Mononuclear cell (primary cell): Measurements from ENCODE around the gene CAPN10. TPM values are rescaled to one million over a fixed set of nuclear protein-coding genes. Genes with fewer than 3 reads are reported as not detected.
"Not testable (repeated sequence)": the region's sequence is repeated elsewhere in the genome, so short reads cannot be mapped to it uniquely, and the experiment has no call there.

Experiments used
- H3K27me3 ChIP-seq: 2 replicates; pipeline ENCODE4 v1.6.0; 2011; ENCODE audit warnings: low read length, control low read depth; ENCODE audit not compliant: insufficient read depth
- H3K4me1 ChIP-seq: 2 replicates; pipeline ENCODE4 v1.5.1; 2011; ENCODE audit warnings: mild to moderate bottlenecking, low read length, control low read depth; ENCODE audit not compliant: insufficient read depth
- H3K4me3 ChIP-seq: 2 replicates; pipeline ENCODE4 v1.5.1; 2011; ENCODE audit warnings: mild to moderate bottlenecking, low read length, moderate library complexity
- H3K9me3 ChIP-seq: 2 replicates; pipeline ENCODE4 v1.5.1; 2011; ENCODE audit warnings: low read depth, mild to moderate bottlenecking, control low read depth, low read length
- total RNA-seq: library from RNA; depleted of rRNA; stranded (reverse); fragments of >200 nt; gene quantifications from one replicate; pipeline ENCODE4 v1.2.3, GENCODE V29; 2012

The CAPN10 gene
- total RNA-seq, 1 donor: 18.2 TPM

GRCh38 chr2:240559286-240559685 lies 27.2 kb upstream of the CAPN10 start:
- no peaks in the 10 kb centered on the region for H3K9me3 ChIP-seq
- H3K4me3 ChIP-seq: no peak overlapping the region
- H3K4me1 ChIP-seq: peaks cover 61% of the 10 kb centered on the region
- H3K27me3 ChIP-seq: no peaks in the 10 kb centered on the region

DNA sequence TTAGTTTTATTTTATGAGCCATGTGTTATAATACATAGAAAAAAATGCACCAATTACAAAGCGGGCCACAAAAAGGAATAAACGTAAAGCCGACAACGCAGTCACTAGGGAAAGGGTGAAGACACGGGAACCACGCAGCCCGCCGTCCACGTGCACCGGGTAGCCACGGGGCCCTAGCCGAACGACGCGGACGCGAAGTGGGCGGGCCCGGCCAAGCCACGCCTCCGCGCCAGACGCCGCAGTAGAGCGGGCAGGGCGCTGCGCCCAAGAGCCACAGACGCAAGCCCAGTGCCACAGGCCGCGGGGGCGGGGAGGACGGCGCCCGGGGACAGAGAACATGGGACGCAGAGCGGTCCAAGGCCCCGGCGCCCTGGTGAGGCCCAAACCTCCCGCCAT lies 26.5 kb upstream of the CAPN10 start, which contains the start of gene DUSP28:
Gene DUSP28 (plus strand): TSS at position 274 of the 396 bp plus-strand sequence. CDS start 328 bp downstream, outside the sequence.
- Histone ChIP-seq H3K4me1 (peaks cover 69% of the 10 kb centered on the region), H3K9me3 (no peaks in the 10 kb centered on the region), H3K27me3 (no peaks in the 10 kb centered on the region), H3K4me3 (peak within 1 kb of the TSS; percentile 68)

DNA sequence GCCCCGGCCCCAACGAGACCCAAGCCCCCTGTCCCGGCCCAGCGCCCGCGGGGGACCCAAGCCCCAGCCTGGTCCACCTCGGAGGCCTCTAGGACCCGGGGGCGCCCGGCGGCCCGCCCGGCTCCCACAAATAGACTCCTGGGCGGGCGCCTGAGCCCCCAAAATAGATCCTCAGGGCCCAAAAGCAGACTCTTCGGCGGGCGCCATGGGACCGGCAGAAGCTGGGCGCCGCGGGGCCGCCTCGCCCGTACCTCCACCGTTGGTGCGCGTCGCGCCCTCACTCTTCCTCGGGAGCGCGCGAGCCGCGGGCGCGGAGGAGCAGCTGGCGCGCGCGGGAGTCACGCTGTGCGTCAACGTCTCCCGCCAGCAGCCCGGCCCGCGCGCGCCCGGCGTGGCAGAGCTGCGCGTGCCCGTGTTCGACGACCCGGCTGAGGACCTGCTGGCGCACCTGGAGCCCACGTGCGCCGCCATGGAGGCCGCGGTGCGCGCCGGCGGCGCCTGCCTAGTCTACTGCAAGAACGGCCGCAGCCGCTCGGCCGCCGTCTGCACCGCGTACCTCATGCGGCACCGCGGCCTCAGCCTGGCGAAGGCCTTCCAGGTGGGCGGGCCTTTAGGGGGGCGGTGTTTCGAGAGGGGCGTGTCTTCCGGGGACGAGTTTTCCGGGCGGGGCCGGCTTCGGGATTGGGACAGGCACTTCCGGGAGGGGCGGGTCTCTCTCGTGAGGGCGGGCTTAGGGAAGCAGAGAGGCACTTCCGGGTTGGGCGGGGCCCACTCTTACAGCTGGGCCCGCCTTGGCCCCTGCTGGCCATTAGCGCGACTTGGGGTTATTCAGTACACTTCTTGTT lies 25.8 kb upstream of the CAPN10 start:
- H3K9me3 ChIP-seq: no peaks in the 10 kb centered on the region
- peaks cover 75% of the 10 kb centered on the region for H3K4me1 ChIP-seq
- no peaks in the 10 kb centered on the region for H3K27me3 ChIP-seq
- peak overlapping the region; percentile 68 for H3K4me3 ChIP-seq

- Histone ChIP-seq H3K9me3 (no peaks in the 10 kb centered on the region), H3K4me1 (peaks cover 81% of the 10 kb centered on the region), H3K27me3 (no peaks in the 10 kb centered on the region), H3K4me3 (peak overlapping the region; percentile 68)
These were observed 25.1 kb upstream of the CAPN10 start for GRCh38 chr2:240561325-240561971.

- peaks cover 83% of the 10 kb centered on the region for H3K4me1 ChIP-seq
- H3K9me3 ChIP-seq, H3K27me3 ChIP-seq, H3K4me3 ChIP-seq: not testable (repeated sequence)
These were observed 23.3 kb upstream of the CAPN10 start for GRCh38 chr2:240563231-240563630.

GRCh38 chr2:240563951-240564560 lies 22.5 kb upstream of the CAPN10 start:
- no peak overlapping the region for H3K4me3 ChIP-seq
- H3K9me3 ChIP-seq: no peaks in the 10 kb centered on the region
- peaks cover 77% of the 10 kb centered on the region for H3K4me1 ChIP-seq

GRCh38 chr2:240564561-240565332 lies 21.8 kb upstream of the CAPN10 start:
- H3K27me3 ChIP-seq: no peaks in the 10 kb centered on the region
- peaks cover 77% of the 10 kb centered on the region for H3K4me1 ChIP-seq
- peak overlapping the region; percentile 32 for H3K4me3 ChIP-seq
- H3K9me3 ChIP-seq: no peaks in the 10 kb centered on the region

More at GRCh38 chr2:240563951-240564560, 22.5 kb upstream of the CAPN10 start:
- H3K27me3 ChIP-seq: no peaks in the 10 kb centered on the region

- H3K4me3 ChIP-seq: peak overlapping the region; percentile 32
- H3K27me3 ChIP-seq: no peaks in the 10 kb centered on the region
- peaks cover 84% of the 10 kb centered on the region for H3K4me1 ChIP-seq
- H3K9me3 ChIP-seq: no peaks in the 10 kb centered on the region
These were observed 21.0 kb upstream of the CAPN10 start for GRCh38 chr2:240565333-240566202.

DNA sequence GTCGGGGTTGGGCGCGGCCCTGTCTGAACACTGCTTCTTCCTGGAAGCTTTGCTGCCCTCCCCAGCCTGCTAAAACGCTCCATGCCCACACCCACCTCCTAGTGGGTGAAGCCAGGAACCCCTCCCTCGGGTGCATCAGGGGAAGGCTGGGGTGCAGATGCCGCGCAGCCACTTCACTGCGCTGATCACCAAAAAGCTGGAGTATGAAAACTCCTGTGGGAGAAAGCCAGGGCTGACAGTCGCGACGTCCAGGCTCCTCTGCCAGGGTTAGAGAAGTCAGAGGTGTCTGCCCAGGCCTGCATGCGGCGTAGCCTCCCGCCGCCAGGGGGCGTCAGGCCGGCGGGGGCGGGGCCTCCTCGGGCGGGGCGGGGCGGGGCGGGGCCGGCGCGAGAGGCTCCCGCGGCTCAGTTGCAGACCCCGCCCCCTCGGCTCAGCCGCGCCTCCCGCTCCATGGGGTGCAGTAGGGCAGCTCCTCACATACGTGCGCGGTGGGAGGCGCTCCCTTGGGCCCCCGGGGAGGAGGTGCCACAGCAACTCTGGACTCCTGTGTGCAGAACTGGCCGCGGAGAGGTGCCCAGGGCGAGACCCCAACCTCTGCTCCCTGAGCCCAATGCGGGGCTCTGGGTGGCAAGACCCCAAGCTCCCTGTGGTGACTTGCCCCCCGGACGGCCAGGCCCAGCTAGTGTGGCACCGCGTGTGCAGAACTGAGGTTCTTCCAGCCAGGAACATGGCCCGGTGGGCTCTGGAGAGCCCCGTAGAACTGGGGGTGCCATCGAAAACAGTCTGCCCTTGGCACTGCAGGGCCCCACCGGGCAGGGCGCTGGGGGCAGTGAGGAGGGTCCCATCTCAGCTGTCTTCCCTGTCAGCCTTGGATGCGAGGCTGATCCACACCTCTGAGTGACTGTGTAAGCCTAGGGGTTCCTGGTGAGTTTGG lies 20.1 kb upstream of the CAPN10 start:
- peaks cover 89% of the 10 kb centered on the region for H3K4me1 ChIP-seq
- peak overlapping the region; percentile 55 for H3K4me3 ChIP-seq
- no peaks in the 10 kb centered on the region for H3K9me3 ChIP-seq
- H3K27me3 ChIP-seq: no peaks in the 10 kb centered on the region

DNA sequence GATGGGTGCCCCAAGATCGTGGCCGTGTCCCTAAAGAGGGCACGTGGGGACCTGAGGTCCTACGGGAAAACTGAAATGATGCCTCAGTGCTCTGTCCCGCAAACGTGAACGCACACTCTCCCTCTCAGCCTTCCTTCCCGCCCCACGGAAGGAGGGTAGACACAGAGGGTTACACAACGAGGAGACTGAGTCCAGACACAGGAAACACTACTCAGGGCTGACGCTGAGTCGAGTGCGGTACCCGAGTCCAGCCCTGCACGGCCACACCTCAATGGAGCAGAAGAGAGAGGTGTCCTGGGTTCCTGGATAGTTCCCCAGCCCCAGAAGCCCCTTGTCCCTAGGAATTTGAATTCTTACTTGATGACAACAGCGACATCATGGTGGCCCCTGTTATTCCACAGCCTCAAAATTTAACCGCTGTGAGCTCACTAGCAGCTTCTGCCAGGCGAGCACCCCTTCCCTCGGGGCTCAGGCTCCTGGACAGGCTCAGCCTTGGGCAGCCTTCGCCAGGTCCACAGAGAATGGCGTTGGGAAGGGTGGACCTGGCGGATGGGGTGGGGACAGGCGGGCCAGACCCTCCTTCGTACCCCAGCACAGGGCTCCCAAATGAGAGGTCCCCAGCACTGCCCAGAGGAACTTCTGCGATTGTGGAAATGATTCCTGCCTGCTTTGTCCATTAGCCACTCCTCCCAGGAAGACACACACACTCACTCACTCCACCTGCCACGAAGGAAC lies 19.2 kb upstream of the CAPN10 start:
- peak overlapping the region; percentile 55 for H3K4me3 ChIP-seq
- H3K4me1 ChIP-seq: peaks cover 86% of the 10 kb centered on the region
- H3K27me3 ChIP-seq: no peaks in the 10 kb centered on the region

DNA sequence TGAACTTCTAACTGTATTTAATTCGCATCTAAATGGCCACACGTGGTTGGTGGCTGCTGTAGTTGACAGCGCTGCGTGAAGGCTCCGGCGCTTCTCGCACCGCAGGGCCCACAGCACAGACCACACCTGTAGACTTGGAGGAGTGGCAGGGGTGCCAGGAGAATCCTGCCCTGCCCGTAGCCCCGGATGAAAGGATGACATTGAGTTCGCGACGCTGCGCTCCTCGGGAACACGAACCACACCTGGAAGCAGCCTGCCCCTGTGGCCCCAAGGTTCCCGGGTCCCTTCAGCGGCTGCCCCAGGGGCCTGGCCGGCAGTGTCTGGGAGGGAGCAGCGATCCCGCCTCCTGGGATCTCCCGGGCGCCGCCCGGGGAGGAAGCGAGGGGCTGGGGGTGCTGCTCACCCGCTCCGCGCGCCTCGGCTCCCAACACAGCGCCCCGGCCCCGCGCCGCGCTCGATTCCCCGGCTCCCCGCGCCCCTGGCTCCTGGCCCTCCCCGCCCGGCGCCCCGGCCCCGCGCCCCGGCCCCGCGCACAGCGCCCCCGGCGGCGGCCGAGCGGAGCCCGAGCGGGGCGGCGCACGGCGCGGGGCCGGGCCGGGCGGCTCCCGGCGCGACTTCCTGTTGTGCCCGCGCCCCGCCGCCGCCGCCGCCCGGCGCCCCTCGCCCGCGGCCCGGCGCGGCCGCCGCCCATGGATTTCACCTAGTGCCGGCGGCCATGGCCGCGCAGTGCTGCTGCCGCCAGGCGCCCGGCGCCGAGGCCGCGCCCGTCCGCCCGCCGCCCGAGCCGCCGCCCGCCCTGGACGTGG lies 18.5 kb upstream of the CAPN10 start, which contains the start of gene RNPEPL1:
Gene RNPEPL1 (plus strand): TSS at position 613 of the 806 bp plus-strand sequence. CDS start 103 bp downstream, at position 716.
- Histone ChIP-seq H3K4me3 (peak within 1 kb of the TSS; percentile 57), H3K9me3 (no peaks in the 10 kb centered on the region), H3K27me3 (no peaks in the 10 kb centered on the region), H3K4me1 (peaks cover 78% of the 10 kb centered on the region)

More for the DNA sequence above, 19.2 kb upstream of the CAPN10 start:
- H3K9me3 ChIP-seq: no peaks in the 10 kb centered on the region
